ENCODE measurements around the gene UBE2L6.

Gene UBE2L6

DNA sequence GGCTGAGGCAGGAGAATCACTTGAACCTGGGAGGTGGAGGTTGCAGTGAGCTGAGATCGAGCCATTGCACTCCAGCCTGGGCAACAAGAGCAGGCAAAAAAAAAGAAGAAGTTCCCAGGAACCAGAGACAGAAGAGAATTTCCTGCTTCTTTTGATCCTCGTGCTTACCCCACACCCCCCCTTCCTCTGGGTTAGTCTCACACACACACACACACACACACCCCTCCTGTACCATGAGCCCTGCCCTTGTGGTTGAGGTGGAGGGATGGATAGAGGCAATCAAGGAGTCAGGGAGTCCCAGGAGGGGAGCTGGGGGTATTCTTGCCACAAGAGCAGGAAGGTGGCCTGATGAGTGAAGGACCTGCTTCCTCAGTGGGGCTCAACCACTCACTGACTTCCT lies 4.1 kb upstream of the UBE2L6 start:
- H3K4me3 ChIP-seq (ENCODE audit: control insufficient read depth, low read depth, low read length) = no peak overlapping the region
- DNase-seq (ENCODE audit: low read depth) = no peak
- TF ChIP-seq CTCF (conservative IDR thresholded peaks at IDR 0.05; ENCODE audit: control insufficient read depth, insufficient read depth, low read depth, low read length) = no peak

- TF ChIP-seq CTCF (conservative IDR thresholded peaks at IDR 0.05; ENCODE audit: control insufficient read depth, insufficient read depth, low read depth, low read length) = peak; percentile 90
- peak; percentile 80 for DNase-seq (ENCODE audit: low read depth)
- peak overlapping the region; percentile 81 for H3K4me3 ChIP-seq (ENCODE audit: control insufficient read depth, low read depth, low read length)
Measured at GRCh38 chr11:57568330-57568766, 876 bp upstream of the UBE2L6 start.

- TF ChIP-seq CTCF (conservative IDR thresholded peaks at IDR 0.05; ENCODE audit: control insufficient read depth, insufficient read depth, low read depth, low read length) = no peak
- H3K4me3 ChIP-seq (ENCODE audit: control insufficient read depth, low read depth, low read length) = peak overlapping the region; percentile 81
- DNase-seq (ENCODE audit: low read depth) = peak; percentile 55
Measured at GRCh38 chr11:57566905-57567514, 462 bp downstream of the UBE2L6 start.

DNA sequence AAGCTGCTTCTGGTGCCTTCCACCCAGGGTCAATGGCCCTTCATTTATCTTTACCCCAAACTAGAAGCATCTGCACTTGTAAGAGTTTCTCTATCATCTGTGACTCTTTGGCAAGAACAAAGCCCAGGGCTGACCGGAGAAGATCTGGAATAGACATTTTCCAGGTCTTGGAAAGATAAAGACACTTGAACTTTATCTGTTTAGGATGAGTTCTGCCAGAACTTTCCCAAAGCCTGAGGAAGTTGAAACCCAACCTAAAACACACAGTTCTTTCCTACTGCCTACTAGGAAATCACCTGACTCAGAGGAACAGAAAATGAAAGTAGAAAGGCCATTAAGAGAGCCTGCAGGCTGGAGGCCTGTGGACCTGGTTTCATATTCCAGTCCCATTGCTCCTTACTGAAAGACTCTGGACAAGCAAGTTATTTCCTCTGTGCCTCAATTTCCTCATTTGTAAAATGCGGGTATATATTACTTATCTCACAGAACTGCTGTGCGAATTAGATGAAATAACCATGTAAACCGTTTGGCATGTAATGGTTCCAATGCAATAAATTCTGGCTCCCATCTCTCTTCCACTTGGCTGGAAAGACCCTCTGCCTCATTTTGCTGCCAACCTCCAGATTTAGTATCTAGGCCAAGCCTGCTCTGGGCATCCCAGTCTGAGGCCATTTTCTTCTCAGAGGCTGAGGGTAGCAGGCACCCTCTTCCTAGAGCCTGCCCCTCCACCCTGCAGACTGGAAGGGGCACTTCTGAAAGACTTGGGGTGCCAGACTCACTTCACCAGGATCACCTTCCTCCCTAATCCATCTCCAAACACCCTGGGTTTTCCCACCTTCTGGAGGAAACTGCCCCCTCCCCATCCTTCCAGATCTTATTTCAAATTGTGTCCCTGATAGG lies 1.2 kb downstream of the UBE2L6 start:
- H3K4me3 ChIP-seq (ENCODE audit: control insufficient read depth, low read depth, low read length) = peak overlapping the region; percentile 81
- DNase-seq (ENCODE audit: low read depth) = peak; percentile 58
- no peak for TF ChIP-seq CTCF (conservative IDR thresholded peaks at IDR 0.05; ENCODE audit: control insufficient read depth, insufficient read depth, low read depth, low read length)

DNA sequence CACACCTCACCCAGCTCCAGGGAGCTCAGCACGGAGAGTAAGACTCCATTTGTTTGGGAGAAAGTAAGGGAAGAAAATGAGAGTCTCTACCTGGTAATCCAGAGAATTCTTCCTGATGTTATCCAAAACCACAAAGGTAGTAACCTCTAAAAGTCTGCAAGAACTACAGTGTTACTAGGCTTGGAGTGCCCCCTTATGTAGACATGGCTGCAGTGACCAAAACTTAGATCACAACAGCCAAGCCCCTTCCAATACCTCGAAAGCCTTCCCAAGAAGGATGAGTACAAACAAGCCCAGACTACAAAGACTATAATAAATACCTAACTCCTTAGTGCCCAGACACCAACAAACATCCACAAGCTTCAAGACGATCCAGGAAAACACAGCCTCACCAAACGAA lies 4.9 kb downstream of the UBE2L6 start:
- no peak for DNase-seq (ENCODE audit: low read depth)
- H3K4me3 ChIP-seq (ENCODE audit: control insufficient read depth, low read depth, low read length) = no peak overlapping the region
- TF ChIP-seq CTCF (conservative IDR thresholded peaks at IDR 0.05; ENCODE audit: control insufficient read depth, insufficient read depth, low read depth, low read length) = no peak

GRCh38 chr11:57560146-57560545 lies 7.3 kb downstream of the UBE2L6 start:
- no peak for TF ChIP-seq CTCF (conservative IDR thresholded peaks at IDR 0.05; ENCODE audit: control insufficient read depth, insufficient read depth, low read depth, low read length)
- DNase-seq (ENCODE audit: low read depth) = no peak
- H3K4me3 ChIP-seq (ENCODE audit: control insufficient read depth, low read depth, low read length) = no peak overlapping the region

Data from fibroblast of mammary gland (primary cell).